SH-SY5Y (cell line): ENCODE data around the gene MED14.

ENCODE experiments used
- GATA2 ChIP-seq: IDR thresholded peaks from 2 replicates; pipeline ENCODE4 v1.6.1; 2011; ENCODE audit warnings: mild to moderate bottlenecking, low read depth, low read length
- GATA3 ChIP-seq: IDR thresholded peaks from 2 replicates; pipeline ENCODE4 v1.6.1; 2011; ENCODE audit warnings: low read depth, mild to moderate bottlenecking, low read length, moderate library complexity

- no peak for TF ChIP-seq GATA2
- no peak for TF ChIP-seq GATA3
These were observed 87.8 kb downstream of the MED14 start, which contains the start of gene CXorf38 for GRCh38 chrX:40647307-40648197.
